GM19397 (cell line): Measurements from ENCODE around the gene LHX5.

Experiments used
- ATAC-seq: cut with Tn5 transposase; IDR thresholded peaks from one replicate; pipeline ENCODE4 v1.9.1; 2021; ENCODE audit warnings: mild to moderate bottlenecking, moderate library complexity; ENCODE audit not compliant: unreplicated experiment

The LHX5 gene

GRCh38 chr12:113420996-113421595 is 50.6 kb downstream of the LHX5 start:
- ATAC-seq, result no peak

GRCh38 chr12:113418213-113418879 is 53.3 kb downstream of the LHX5 start:
- ATAC-seq, result no peak

GRCh38 chr12:113416091-113416754 is 55.4 kb downstream of the LHX5 start:
- no peak for ATAC-seq

- no peak for ATAC-seq
Measured at GRCh38 chr12:113414519-113415038, 57.1 kb downstream of the LHX5 start.

GRCh38 chr12:113413488-113413939 is 58.2 kb downstream of the LHX5 start:
- ATAC-seq, result no peak
